Activated CD4-positive, alpha-beta T cell treated with anti-CD3 and anti-CD28 coated beads, Interleukin-2, amount 50 U/mL, for 48 hours (primary cell): Measurements from ENCODE around the gene HOXD8.

Experiments used
- DNase-seq, 2 experiments: peaks; one replicate each; pipeline ENCODE4 v3.0.0-alpha.2; 2020

HOXD8 gene

DNA sequence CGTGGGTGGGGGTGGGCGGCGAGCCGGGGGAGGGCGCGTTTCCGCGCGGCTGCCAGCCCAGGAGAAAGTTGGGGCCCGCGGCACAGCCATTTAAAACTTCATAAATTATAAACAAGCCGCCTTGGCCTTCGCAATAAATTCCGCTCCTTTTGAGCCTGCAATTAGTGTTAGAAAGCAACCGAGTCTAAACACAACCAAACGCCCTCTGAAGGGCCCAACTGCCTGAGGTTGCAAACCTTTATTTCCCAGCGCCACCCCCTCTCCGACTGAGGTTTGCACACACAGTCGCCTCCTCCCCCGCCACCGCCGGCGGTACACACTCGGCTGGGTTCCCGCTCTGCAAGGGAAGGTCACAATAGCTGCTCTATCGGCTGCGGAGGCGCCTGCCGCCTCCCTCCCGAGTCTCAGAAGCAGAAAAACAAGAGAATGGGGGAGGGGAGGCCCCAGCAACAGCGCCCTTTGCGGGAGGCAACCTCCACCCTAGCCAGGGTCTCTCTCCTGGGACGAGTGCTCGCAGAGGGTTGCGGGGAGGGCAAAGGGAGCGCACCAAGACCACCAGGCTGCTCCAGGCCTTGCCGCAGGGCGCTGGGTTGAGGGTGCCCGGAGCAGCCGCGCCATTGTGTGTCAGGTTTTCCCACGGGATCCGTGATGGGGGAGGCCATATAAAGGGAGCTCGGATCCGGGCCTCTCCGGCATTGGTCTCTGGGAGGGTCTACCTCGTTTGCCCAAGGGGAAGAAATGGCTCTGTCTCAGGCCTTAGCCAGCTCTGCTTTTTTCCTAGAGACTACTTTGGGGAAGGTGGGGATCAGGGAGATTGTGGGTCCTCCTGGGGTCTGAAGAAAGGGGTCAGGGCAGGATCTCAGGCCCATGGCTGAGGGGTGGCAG is 45.6 kb downstream of the HOXD8 start:
- no peak for DNase-seq

DNA sequence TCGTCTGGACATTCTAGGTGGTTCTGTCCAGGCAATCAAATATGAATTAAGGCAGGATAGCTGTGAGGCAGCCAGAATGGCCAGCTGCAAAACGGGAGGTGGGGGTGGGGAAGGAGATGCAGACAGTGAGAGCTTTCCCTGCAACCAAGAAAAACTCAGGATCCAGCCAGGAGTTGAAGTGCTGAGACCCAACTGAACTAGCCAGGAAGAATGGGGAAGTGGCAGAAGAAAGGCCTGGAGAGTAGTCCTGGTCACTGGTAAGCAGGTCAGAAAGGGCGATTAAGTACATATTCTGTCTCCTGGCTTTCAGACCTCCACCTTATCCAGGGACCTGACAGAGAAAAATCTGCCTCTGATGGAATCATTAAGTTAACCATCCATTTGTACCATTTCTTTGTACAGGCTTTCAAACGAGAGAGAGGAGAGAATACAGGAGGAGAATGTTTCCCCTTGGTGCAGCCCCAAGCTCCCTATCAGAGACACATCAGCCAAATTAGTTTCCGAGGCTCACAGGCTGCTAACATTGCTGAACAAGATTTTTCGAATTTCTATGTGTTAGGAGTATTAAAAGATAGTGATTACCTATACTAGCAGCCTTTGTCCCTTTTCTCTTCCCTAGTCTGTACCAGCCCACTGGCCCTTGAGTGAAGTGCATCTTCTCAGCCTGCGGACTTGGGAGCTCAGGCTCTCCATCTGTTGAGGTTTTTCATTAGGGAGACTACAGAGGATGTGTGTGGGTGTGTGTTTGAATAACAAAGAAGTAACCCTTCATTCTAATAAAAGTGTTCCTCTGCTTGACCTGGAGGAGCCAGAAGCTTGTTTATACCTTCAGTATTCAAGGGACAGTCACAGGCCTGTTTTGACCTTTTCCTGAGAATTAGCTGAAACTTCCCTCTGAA is 46.5 kb downstream of the HOXD8 start:
- DNase-seq = no peak

DNA sequence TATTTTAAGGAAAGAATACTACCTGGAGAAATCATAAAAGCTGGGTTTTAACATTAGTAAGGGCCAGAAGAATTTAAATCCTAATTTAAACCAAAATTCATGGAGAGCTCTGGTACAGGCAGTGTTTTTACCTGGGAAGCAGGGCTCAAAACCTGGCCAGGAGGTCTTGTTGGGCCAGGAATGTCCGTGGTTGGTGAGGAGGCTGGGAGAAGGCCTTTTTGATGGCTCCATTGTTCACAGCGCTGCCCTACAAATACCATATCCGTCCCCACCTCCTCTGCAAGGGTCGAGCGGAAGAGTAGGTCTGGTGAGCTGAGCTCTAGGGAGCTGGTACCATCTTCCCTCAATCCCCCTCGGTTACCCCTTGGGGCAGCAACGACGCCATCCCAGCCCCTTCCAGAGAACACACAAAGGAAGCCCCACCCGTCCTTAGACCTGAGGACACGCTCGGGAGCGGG is 48.1 kb downstream of the HOXD8 start:
- DNase-seq = no peak

DNA sequence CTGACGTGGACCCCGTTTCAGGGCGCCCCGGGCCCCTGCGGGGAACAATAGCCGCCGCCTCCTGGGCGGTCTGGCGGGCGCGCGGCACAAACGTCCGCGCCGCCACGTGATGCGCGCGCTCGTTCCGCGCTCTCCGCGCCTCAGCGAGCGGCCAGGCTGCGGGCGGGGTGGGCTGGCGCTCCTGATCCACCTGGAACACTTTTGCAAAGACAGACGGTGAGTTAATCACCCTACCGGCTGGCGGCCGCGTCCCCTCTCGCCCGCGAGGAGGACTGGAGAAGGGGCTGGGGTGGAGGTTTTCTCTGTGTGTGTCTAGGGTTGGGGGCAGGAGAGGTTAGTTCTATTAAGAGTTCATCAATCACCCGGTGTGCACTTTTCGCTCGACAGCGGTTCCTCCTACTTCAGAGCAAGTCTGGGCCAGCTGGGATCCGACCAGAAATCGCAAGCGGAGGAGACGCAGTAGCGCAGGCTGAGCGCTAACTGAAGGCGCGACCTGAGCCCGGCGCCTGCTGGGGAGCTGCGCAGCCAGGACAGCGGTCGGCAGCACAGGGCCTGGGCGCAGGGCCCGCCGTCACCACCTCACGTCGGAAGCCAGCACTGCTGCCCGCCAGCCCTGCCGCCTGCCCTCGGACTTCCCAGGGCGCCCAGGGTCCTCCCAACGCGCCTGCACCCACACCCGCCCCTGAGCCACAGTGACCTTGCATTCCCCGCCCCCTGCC is 48.7 kb downstream of the HOXD8 start:
- DNase-seq = no peak

DNA sequence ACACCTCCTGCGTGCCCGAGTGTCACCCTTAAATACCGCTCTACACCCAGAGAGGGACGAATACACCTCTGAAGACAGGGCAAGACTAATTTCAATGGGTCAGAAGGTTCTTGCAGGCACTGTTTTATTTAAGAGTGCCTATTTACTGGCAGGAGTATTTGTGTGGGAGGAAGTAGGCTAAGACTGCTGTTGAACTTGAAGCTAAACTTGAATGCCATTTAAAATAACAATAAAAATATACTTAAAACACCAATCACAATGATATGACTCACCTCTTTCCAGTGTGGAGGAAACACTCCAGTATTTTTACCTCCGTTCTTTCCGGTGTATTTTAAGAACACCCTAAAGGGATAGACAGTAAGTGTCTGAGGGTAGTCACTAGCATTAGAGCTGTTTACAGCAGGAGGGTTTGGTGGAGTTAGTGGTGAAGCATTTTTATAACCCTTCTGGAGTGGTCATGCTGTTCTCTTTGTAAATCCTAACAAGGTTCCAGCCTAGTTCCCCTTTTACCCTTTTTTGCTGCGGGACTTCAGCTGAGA is 49.3 kb downstream of the HOXD8 start:
- no peak for DNase-seq

DNA sequence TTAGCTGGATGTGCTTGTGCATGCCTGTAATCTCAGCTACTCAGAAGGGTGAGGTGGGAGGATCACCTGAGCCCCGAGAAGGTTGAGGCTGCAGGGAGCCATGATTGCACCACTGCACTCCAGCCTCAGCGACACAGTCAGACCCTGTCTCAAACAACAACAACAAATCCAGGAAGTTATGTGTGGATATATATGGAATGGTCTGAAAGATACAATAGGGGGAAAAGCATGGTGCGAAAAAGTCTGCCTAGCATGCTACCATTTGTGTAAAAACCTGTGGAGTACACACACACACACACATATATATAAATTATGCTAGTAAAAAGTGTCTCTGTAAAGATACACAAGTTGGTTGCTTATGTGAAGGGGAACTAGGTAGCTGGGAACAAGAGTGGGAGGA is 52.0 kb downstream of the HOXD8 start:
- no peak for DNase-seq
